Hepatocyte (in vitro differentiated cells): ENCODE results near the gene RNF19B. TPM values are rescaled to one million over a fixed set of nuclear protein-coding genes. Genes with fewer than 3 reads are reported as not detected.

ENCODE experiments used
- DNase-seq: peaks from one replicate; pipeline ENCODE4 v3.0.0-alpha.2; 2016; ENCODE audit warnings: low spot score
- H2AFZ ChIP-seq: fragments of 200-600 bp; sonication (generic); 2 replicates; pipeline ENCODE4 v1.6.0; 2016; ENCODE audit warnings: antibody characterized with exemption, mild to moderate bottlenecking
- H3K27ac ChIP-seq: fragments of 200-600 bp; sonication (generic); 2 replicates; pipeline ENCODE4 v1.5.1; 2016; ENCODE audit warnings: mild to moderate bottlenecking
- H3K27me3 ChIP-seq: fragments of 200-600 bp; sonication (generic); 2 replicates; pipeline ENCODE4 v1.6.1; 2016
- H3K36me3 ChIP-seq: fragments of 200-600 bp; sonication (generic); replicated peaks from 2 replicates; pipeline ENCODE4 v1.5.1; 2016; ENCODE audit warnings: low read depth; ENCODE audit not compliant: insufficient read depth
- H3K4me1 ChIP-seq: fragments of 200-600 bp; sonication (generic); 2 replicates; pipeline ENCODE4 v1.5.1; 2016; ENCODE audit warnings: mild to moderate bottlenecking, moderate library complexity; ENCODE audit not compliant: insufficient read depth
- H3K4me2 ChIP-seq: fragments of 200-600 bp; sonication (generic); 2 replicates; pipeline ENCODE4 v1.6.0; 2016
- H3K4me3 ChIP-seq: fragments of 200-600 bp; sonication (generic); 2 replicates; pipeline ENCODE4 v1.5.1; 2016; ENCODE audit warnings: mild to moderate bottlenecking
- H3K79me2 ChIP-seq: fragments of 200-600 bp; sonication (generic); 2 replicates; pipeline ENCODE4 v1.6.0; 2017; ENCODE audit warnings: mild to moderate bottlenecking
- H3K9me2 ChIP-seq: fragments of 200-600 bp; sonication (generic); replicated peaks from 2 replicates; pipeline ENCODE4 v1.6.0; 2017; ENCODE audit warnings: mild to moderate bottlenecking; ENCODE audit not compliant: insufficient read depth
- H3K9me3 ChIP-seq: fragments of 200-600 bp; sonication (generic); 2 replicates; pipeline ENCODE4 v1.5.1; 2016; ENCODE audit warnings: low read depth, mild to moderate bottlenecking
- H4K20me1 ChIP-seq: fragments of 200-600 bp; sonication (generic); 2 replicates; pipeline ENCODE4 v1.6.0; 2016; ENCODE audit warnings: mild to moderate bottlenecking; ENCODE audit not compliant: insufficient read depth, poor library complexity, severe bottlenecking
- EZH2 ChIP-seq: fragments of 200-600 bp; sonication (generic); IDR thresholded peaks from 2 replicates; pipeline ENCODE4 v1.6.1; 2016; ENCODE audit warnings: antibody characterized with exemption, mild to moderate bottlenecking, borderline replicate concordance
- EZH2phosphoT487 ChIP-seq: fragments of 200-600 bp; sonication (generic); IDR thresholded peaks from one replicate; pipeline ENCODE4 v1.6.1; 2018; ENCODE audit warnings: antibody characterized with exemption, mild to moderate bottlenecking, low read depth, moderate library complexity; ENCODE audit not compliant: unreplicated experiment, severe bottlenecking
- WGBS: methylation state at CpG from one replicate; pipeline ENCODE4 v1.1.6; 2016; ENCODE audit warnings: low lambda C conversion rate; ENCODE audit errors: missing lambda C conversion rate; 5-methylcytosine and 5-hydroxymethylcytosine counted together
- polyA plus RNA-seq: library from polyadenylated mRNA; unstranded; fragments of >200 nt; fragmentation: Nextera tagmentation; extraction: Ambion mirVana; gene quantifications from 2 replicates; pipeline ENCODE4 v1.2.1, GENCODE V29; 2016
- total RNA-seq: library from RNA; depleted of rRNA; stranded (reverse); fragments of >200 nt; gene quantifications from 2 replicates; pipeline ENCODE4 v1.2.3, GENCODE V29; 2014

The RNF19B gene
- total and polyA plus RNA-seq, 2 experiments from 2014 or later = 15.5 to 16.1 TPM

DNA sequence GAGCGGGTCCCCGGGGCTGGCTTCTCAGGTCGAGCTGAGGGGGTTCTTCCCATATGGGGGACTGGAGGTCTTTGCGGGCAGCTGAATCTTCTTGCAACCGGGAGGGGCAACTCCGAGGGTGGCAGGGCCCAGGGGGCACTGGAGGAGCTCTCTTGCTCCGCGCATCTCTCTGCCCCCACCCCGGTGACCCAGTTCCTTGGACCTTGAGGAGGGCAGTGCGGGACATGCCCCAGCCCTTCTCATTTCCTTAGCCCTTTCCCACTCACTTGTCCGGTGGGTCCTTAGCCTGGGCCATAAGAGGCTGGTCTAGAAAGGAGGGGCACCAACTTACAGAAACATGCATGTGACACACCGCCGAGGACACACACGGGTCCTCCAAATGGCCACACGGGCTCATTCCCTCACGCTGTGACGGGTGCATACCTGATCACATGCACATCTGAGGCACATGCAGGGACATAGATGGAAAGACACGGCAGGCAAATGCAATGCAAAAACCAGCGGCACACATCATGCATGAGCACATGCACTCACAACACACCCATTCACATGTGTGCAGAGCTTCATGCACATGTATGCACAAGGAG is 77.7 kb downstream of the RNF19B start:
- DNase-seq = no peak
- Histone ChIP-seq H3K9me3 (no peaks in the 10 kb centered on the region), H4K20me1 (no peaks in the 10 kb centered on the region), H3K27me3 (peaks cover 50% of the 10 kb centered on the region), H2AFZ (no peak overlapping the region), H3K27ac (no peak overlapping the region), H3K79me2 (no peaks in the 10 kb centered on the region), H3K4me2 (peak overlapping the region; percentile 87), H3K4me1 (no peaks in the 10 kb centered on the region), H3K4me3 (no peak overlapping the region), H3K36me3 (no peaks in the 10 kb centered on the region), H3K9me2 (no peaks in the 10 kb centered on the region)
- TF ChIP-seq EZH2phosphoT487 (no peak), EZH2 (no peak)
- WGBS = 62% methylated on average over 18 of the region's 19 CpGs

Other genes with a start within 250 kb of the RNF19B start
- 83.4 and 104 TPM in 2 replicates for gene YARS1, start 147.5 kb downstream of the RNF19B start, total RNA-seq
- 140 and 150 TPM in 2 replicates for gene YARS1, start 147.5 kb downstream of the RNF19B start, polyA plus RNA-seq
- gene S100PBP, start 147.2 kb downstream of the RNF19B start, total RNA-seq = 27.1 and 41.5 TPM in 2 replicates
- 10.7 and 17.9 TPM in 2 replicates for gene S100PBP, start 147.2 kb downstream of the RNF19B start, polyA plus RNA-seq
- gene FNDC5, start 93.9 kb downstream of the RNF19B start, total RNA-seq = 5.8 and 9.0 TPM in 2 replicates
- 5.2 and 11.2 TPM in 2 replicates for gene FNDC5, start 93.9 kb downstream of the RNF19B start, polyA plus RNA-seq
- gene HPCA, start 78.3 kb downstream of the RNF19B start, total RNA-seq = not detected in 2 replicates
- gene HPCA, start 78.3 kb downstream of the RNF19B start, polyA plus RNA-seq = 0.85 and 1.0 TPM in 2 replicates
- gene TMEM54, start 63.4 kb downstream of the RNF19B start, total RNA-seq = 24.8 and 33.5 TPM in 2 replicates
- 52.6 and 64.7 TPM in 2 replicates for gene TMEM54, start 63.4 kb downstream of the RNF19B start, polyA plus RNA-seq
- gene AK2, start 72.1 kb upstream of the RNF19B start, total RNA-seq = 120 and 133 TPM in 2 replicates
- gene AK2, start 72.1 kb upstream of the RNF19B start, polyA plus RNA-seq = 147 TPM in 2 replicates
- 1.8 and 9.2 TPM in 2 replicates for gene AZIN2, start 116.3 kb upstream of the RNF19B start, total RNA-seq
- 2.8 and 7.7 TPM in 2 replicates for gene AZIN2, start 116.3 kb upstream of the RNF19B start, polyA plus RNA-seq
- 2.1 and 2.5 TPM in 2 replicates for gene TRIM62, start 217.2 kb upstream of the RNF19B start, total RNA-seq
- gene TRIM62, start 217.2 kb upstream of the RNF19B start, polyA plus RNA-seq = 1.3 and 4.2 TPM in 2 replicates